Loucy (cell line): ENCODE measurements around the gene HMX2.

Experiments used
- H2AFZ ChIP-seq: fragments of 200-600 bp; sonication (generic); 2 replicates; pipeline ENCODE4 v1.6.0; 2016; ENCODE audit warnings: antibody characterized with exemption, mild to moderate bottlenecking, low read length, moderate library complexity
- H3F3A ChIP-seq: fragments of 200-600 bp; 2 replicates; pipeline ENCODE4 v1.6.0; 2016; ENCODE audit warnings: antibody characterized with exemption, low read depth, mild to moderate bottlenecking
- H3K27me3 ChIP-seq: fragments of 200-600 bp; sonication (generic); 2 replicates; pipeline ENCODE4 v1.6.1; 2014; ENCODE audit warnings: low read length, mild to moderate bottlenecking; ENCODE audit not compliant: insufficient read depth, poor library complexity, severe bottlenecking
- H3K36me3 ChIP-seq: fragments of 200-600 bp; sonication (generic); 2 replicates; pipeline ENCODE4 v1.6.1; 2016; ENCODE audit warnings: low read length; ENCODE audit not compliant: insufficient read depth
- H3K4me1 ChIP-seq: fragments of 200-600 bp; sonication (generic); 2 replicates; pipeline ENCODE4 v1.5.1; 2014; ENCODE audit warnings: low read length, mild to moderate bottlenecking; ENCODE audit not compliant: insufficient read depth, poor library complexity, severe bottlenecking
- H3K4me2 ChIP-seq: fragments of 200-600 bp; sonication (generic); 2 replicates; pipeline ENCODE4 v1.6.0; 2014; ENCODE audit warnings: antibody characterized with exemption, low read length, low read depth, mild to moderate bottlenecking; ENCODE audit not compliant: poor library complexity, severe bottlenecking
- H3K4me3 ChIP-seq: fragments of 200-600 bp; sonication (generic); 2 replicates; pipeline ENCODE4 v1.5.1; 2014; ENCODE audit warnings: low read length, mild to moderate bottlenecking, mixed read lengths; ENCODE audit not compliant: poor library complexity, severe bottlenecking
- H3K79me2 ChIP-seq: fragments of 200-600 bp; sonication (generic); 2 replicates; pipeline ENCODE4 v1.6.1; 2014; ENCODE audit warnings: low read length; ENCODE audit not compliant: insufficient read depth
- H3K9ac ChIP-seq: fragments of 200-600 bp; sonication (generic); 2 replicates; pipeline ENCODE4 v1.6.0; 2014; ENCODE audit warnings: mild to moderate bottlenecking, low read depth, low read length, moderate library complexity; ENCODE audit not compliant: poor library complexity, severe bottlenecking
- H3K9me2 ChIP-seq: fragments of 200-600 bp; sonication (generic); replicated peaks from 2 replicates; pipeline ENCODE4 v1.6.1; 2016; ENCODE audit warnings: low read depth, low read length, mixed read lengths
- H3K9me3 ChIP-seq: fragments of 200-600 bp; sonication (generic); 2 replicates; pipeline ENCODE4 v1.6.1; 2014; ENCODE audit warnings: mild to moderate bottlenecking, antibody characterized with exemption, low read length, low read depth; ENCODE audit not compliant: insufficient read depth
- H4K20me1 ChIP-seq: fragments of 200-600 bp; sonication (generic); 2 replicates; pipeline ENCODE4 v1.6.0; 2014; ENCODE audit warnings: antibody characterized with exemption, low read length, mild to moderate bottlenecking; ENCODE audit not compliant: insufficient read depth, poor library complexity, severe bottlenecking
- CTCF ChIP-seq: fragments of 200-600 bp; sonication (generic); conservative IDR thresholded peaks from 2 replicates; pipeline ENCODE4 v1.5.1; 2014; ENCODE audit warnings: mild to moderate bottlenecking, antibody characterized with exemption, low read length
- EZH2phosphoT487 ChIP-seq: fragments of 200-600 bp; IDR thresholded peaks from 2 replicates; pipeline ENCODE4 v1.6.1; 2018; ENCODE audit warnings: antibody characterized with exemption, mild to moderate bottlenecking, moderate library complexity, borderline replicate concordance

Gene HMX2

GRCh38 chr10:123139521-123140163, 8.3 kb upstream of the HMX2 start:
- no peak overlapping the region for H2AFZ ChIP-seq
- H3K9me2 ChIP-seq: no peaks in the 10 kb centered on the region
- no peaks in the 10 kb centered on the region for H3K4me1 ChIP-seq
- peaks cover 5% of the 10 kb centered on the region for H3K27me3 ChIP-seq
- H3F3A ChIP-seq: no peaks in the 10 kb centered on the region
- H3K4me3 ChIP-seq: no peak overlapping the region
- H3K9me3 ChIP-seq: no peaks in the 10 kb centered on the region
- H3K4me2 ChIP-seq: no peak overlapping the region
- H3K9ac ChIP-seq: no peak overlapping the region
- H3K79me2 ChIP-seq: no peaks in the 10 kb centered on the region
- no peaks in the 10 kb centered on the region for H4K20me1 ChIP-seq
- TF ChIP-seq EZH2phosphoT487 (no peak), CTCF (no peak)
- no peaks in the 10 kb centered on the region for H3K36me3 ChIP-seq

GRCh38 chr10:123140164-123140982, 7.6 kb upstream of the HMX2 start:
- Histone ChIP-seq H3F3A (no peaks in the 10 kb centered on the region), H3K4me1 (no peaks in the 10 kb centered on the region), H3K79me2 (no peaks in the 10 kb centered on the region), H3K4me3 (no peak overlapping the region), H3K27me3 (peaks cover 5% of the 10 kb centered on the region), H3K36me3 (no peaks in the 10 kb centered on the region), H3K9ac (no peak overlapping the region), H3K9me3 (no peaks in the 10 kb centered on the region), H3K9me2 (no peaks in the 10 kb centered on the region), H2AFZ (no peak overlapping the region), H4K20me1 (no peaks in the 10 kb centered on the region), H3K4me2 (no peak overlapping the region)
- TF ChIP-seq EZH2phosphoT487 (no peak), CTCF (no peak)

- H3K9me2 ChIP-seq: no peaks in the 10 kb centered on the region
- H3F3A ChIP-seq: no peaks in the 10 kb centered on the region
- no peak overlapping the region for H3K4me3 ChIP-seq
- no peak overlapping the region for H2AFZ ChIP-seq
- H4K20me1 ChIP-seq: no peaks in the 10 kb centered on the region
- H3K79me2 ChIP-seq: no peaks in the 10 kb centered on the region
- peaks cover 5% of the 10 kb centered on the region for H3K27me3 ChIP-seq
- H3K36me3 ChIP-seq: no peaks in the 10 kb centered on the region
- no peaks in the 10 kb centered on the region for H3K9me3 ChIP-seq
- TF ChIP-seq CTCF (no peak), EZH2phosphoT487 (no peak)
- no peak overlapping the region for H3K9ac ChIP-seq
- no peak overlapping the region for H3K4me2 ChIP-seq
- no peaks in the 10 kb centered on the region for H3K4me1 ChIP-seq
These were observed 6.9 kb upstream of the HMX2 start for GRCh38 chr10:123140983-123141390.
